NOMO-1 (cell line): Measurements from ENCODE around the gene AP2A2.
A peak's percentile ranks its signal among the peaks of the same experiment; 100 is the strongest.

Experiments used
- DNase-seq, 2 experiments: peaks; one replicate each; lab custom pipeline; 2025; ENCODE audit not compliant: unreplicated experiment in 2 of 2; lab: John Stamatoyannopoulos, UW

The AP2A2 gene

DNA sequence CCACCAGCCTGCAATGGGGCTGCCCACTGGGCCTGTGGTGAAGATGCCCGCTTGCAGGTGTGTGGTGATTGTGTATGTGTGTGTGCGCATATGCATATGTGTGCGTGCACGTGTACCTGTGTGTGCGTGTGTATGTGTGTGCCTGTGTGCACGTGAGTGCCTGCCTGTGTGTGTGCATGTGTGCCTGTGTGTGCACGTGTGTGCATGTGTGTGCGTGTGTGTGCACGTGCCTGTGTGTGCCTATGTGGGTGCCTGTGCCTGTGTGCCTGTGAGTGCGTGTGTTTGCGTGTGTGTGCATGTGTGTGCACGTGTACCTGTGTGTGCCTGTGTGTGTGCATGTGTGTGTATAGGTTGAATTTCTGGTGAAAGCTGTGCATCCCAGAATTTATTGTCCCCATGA lies 113.3 kb downstream of the AP2A2 start:
- DNase-seq = no peak

DNA sequence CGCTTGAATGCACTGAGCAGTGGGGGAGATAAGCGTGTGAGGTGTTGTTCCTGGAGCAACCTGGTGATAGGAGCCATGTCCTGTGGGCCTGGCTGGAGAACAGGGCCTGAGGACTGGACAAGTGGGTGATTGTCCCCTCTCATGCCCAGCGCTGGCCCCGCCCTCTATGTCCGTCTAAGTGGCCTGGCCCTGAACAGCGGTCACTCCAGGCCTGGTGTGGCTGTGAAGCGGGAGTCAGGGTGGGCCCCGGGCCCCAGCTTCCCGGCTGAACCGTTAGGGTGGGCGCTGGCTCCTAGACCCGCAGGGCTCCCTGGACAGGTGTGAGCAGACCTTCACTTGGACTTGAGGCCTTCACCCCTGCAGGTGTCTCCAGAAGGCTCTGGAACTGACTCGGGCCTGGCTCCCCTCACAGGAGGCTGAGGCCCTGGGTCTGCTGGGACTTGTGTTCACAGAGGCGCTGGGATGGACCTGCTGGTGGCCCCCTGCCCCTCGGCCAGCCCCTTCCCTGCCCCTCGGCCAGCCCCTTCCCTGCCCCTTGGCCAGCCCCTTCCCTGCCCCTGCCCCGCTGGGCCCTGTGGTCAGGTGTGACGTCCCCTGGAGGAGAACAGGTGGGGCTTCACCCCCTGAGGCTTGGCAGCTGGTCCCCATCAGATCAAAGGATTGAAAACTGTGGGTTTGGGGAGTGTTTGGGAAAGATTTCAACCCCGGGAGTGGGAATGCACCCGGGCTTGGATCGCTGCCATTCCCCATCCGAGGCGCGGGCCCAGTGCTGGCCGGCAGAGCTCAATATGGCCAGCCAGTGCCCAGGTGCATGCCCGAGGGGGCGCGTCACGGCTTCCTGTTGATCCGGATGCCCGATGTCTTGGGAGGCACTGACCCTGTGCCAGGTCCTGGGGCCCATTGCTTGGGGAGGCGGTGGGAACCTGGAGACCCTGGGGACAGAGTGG lies 114.1 kb downstream of the AP2A2 start:
- DNase-seq = no peak

DNA sequence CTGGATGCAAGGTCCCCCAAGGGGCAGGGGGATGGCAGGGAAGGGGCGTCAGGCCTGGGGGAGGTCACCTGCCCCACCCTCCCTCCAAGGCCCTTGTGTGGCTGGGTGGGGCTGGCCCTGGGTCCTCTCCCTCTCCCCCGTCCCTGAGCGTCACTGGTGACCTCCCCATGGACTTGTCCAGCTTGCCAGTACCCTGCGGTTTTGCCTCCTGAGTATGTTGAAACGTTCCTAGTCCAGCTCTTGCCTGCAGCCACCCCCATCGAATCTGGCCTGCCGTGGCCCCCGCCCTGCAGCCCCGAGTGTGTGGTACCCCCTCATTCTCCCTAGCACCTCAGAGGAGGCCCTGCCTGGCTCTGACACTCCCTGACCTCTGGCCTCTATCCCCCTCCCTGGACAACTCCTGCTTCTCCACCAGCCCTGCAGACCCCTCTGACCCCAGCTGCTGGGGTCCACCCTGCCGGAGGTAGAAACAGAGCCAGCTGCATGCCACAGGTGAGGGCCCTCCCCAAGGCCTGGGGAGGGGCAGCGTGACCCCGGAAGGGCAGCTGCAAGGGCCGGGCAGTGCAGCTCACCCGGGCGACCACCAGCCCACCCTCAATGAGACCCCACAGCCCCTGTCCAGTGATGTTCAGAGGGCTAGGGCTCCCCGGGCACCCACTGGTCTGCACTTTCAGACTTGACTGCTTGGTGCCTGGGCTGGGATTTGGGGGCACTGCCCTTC lies 114.9 kb downstream of the AP2A2 start:
- no peak for DNase-seq

DNA sequence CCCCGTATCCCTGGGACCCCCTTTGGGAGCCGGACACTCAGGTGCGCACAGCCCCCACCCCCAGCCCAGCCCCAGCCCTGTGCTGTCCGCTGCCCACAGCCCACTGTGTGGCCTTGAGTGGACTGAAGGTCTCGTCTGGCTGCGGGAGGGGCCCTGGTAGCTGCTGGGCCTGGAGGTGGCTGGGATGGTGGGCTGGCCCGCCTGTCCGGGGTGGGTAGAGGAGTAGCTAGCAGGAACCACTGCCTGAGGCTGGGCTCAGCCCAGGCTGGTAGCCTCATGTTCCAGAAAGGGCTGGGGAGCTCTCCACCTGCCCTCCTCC lies 115.4 kb downstream of the AP2A2 start:
- no peak for DNase-seq

DNA sequence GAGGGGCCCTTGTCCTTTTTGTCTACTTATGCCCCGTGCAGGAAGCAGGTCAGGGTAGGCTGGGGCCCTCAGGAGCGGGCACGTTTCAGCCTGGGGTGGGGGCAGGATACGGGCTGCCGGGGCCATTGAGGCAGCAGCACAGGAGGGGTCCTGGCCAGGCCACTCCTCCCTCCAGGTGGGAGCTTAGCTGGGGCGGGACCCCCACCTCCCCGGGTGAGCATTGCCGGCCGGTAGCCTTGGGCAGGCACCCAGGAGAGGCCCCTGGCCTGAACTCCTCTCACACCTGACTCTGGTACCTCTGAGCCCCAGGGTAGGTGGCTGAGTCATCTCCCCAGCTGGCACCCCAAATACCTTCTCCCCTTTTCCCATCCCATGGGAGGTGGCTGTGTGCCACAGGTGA lies 115.8 kb downstream of the AP2A2 start:
- no peak for DNase-seq

DNA sequence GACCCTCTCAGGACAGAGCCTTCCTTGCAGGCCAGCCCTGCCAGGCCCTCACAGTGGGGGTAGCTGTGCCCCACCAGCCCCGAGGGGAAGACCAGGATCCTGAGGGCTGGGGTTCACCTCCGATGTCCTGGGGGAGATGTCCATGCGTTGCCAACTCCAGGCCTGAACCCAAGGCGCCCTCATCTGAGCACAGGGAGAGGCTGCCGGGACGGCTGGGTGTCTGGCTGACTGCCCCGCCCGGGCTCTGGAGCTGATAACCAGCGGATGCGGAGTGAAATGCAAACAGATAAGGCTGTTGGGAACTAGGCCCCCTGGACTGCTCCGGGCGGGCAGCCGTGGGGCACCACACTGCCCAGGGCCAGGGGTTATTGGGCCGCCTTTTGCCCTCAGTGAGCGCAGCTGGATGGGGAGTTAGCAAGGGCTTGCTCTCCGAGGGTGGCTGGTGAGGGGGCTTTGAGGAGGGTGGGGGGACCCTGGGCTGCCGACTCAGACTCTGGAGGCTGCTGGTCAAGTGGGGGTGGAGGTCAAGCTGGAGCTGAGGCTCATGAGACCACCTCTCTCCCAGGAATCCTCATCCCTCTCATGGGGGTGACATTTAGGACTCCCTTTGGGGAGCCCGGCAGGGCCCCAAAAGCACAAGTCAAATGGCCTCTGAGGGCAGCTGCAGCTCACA lies 116.4 kb downstream of the AP2A2 start:
- DNase-seq = no peak

DNA sequence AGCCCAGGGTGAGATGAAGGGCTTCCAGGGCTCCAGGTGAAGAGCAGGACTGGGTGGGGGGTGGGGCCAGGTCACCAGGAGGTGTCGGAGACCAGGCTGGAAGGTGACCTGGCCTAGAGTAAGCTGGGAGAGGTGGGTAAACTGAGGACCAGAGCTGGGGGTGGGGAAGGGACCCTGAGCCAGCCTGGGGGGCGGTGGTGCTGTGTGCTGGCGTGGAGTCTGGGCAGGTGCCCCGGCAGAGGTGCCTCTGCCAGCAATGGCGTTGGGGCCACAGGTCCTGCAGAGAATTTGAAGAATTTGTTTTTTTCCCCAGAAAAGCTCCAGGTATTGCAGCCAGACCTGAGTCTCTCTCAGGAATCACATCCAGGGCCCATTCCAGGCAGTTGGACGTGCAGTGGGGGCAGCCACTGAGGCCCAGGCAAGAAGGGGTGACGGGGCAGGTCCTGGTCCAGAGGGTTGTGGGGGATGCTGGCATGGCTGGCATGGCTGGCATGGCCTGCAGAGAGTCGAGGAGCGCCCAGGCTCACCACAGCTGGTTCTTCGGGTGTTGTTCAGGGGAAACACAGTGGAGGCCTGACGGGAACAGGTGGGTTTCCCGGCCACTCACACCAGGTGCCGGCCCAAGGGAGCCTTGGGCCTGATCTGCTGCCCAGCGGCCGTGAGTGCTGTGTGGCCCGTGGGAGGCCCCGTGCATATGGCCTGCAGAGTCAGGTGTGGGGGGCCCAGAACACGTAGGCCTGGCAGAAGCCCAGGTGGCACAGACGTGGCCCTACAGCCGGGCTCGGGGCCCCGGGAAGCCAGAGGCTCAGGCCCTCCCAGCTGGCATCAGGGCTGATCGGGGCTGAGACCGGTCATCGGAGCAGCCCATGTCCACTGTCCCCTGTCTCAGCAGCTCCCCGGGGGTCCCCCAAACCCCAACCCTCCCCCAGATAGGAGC lies 117.2 kb downstream of the AP2A2 start:
- DNase-seq = no peak

DNA sequence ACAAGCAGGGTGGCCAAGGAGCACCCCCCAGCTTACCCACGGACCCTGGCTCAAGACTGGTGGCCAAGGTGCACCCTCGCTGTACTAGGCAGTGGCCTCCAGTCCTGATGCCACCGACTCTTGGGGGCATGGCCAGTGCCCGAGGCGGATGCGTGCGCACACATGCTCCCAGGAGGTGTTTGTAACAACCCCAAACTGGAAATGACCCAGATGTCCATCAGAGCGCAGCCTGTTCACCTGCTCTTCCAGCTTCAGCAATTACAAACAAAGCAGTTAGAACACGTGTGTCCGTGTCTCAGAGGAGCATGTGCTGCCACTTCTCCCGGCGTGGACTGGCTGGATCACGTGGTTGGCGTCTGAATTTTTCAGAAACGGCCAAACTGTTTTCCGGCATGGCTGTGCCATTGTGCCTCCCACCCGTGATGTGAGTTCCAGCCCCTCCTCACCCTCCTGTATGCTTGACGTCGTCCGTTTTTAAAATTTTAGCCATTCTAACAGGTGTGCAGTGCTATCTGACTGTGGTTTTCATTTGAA lies 118.0 kb downstream of the AP2A2 start:
- DNase-seq = no peak

DNA sequence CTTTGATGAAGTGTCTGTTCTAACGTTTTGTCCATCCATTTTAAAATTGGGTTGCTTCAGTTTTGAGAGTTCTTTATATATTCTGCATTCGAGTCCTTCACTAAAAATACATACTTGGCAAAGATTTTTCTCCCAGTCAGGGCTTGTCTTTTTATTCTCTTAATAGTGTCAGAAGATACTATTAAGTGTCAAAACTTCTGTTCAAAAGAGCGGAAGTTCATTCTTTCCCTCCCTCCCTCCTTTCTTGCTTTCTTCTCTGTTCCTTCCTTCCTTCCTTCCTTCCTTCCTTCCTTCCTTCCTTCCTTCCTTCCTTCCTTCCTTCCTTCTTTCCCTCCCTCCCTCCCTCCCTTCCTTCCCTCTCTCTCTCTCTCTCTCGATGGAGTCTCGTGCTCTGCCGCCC lies 118.5 kb downstream of the AP2A2 start:
- DNase-seq = no peak

DNA sequence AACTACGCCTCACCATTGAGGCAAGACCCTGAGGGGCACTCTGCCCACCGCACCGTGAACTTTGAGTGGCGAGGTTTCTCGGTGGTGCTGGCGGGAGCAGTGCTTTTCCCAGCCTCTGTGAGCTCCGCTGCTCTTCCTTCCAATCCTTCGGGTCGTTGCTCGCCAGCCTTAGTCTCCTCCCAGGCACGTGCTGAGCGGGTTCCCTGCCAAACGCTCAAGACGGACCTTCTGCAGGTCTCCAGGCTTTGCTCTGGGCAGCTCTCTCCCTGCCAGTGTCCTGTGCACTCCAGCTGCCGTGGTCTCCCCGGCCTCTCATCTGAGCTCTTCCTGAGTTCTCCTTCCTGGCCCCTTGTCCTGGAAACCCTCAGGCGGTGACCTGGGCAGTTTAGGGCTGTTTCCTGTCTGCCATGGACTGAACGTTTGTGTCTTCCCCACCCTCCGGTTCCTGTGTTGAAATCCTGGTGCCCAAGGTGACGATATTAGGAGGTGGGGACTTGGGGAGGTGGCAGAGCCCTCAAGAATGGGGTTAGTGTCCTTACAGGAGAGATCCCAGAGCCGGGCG lies 122.0 kb downstream of the AP2A2 start:
- DNase-seq = no peak

DNA sequence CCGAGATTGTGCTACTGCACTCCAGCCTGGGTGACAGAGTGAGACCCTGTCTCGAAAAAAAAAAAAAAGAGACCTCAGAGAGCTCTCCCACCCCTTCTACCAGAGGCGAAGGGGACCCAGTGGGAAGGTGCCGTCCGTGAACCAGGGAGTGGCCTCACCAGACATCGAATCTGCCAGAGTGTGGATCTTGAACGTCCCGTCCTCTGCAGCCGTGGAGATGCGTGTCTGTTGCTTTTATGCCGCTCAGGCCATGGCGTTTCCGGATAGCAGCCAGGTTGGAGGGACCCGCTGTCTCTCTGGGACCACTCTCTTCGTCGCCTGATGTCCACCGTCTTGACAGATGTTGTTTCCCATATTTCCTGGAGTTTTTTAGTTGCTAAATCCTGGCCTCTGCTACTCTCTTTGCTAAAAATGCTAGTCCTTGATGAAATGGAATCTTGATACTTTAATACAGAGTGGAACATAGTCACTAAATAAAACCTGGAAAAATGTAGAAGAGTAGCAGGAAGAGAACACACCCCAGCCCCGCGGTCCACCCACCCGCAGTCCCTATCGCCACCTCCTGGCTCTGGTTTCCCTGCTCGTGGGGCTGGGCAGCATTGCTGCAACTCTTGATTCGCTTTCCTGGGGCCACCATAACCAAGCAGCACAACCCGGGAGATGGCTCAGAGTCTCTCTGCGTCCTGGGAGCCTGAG lies 122.9 kb downstream of the AP2A2 start:
- no peak for DNase-seq

DNA sequence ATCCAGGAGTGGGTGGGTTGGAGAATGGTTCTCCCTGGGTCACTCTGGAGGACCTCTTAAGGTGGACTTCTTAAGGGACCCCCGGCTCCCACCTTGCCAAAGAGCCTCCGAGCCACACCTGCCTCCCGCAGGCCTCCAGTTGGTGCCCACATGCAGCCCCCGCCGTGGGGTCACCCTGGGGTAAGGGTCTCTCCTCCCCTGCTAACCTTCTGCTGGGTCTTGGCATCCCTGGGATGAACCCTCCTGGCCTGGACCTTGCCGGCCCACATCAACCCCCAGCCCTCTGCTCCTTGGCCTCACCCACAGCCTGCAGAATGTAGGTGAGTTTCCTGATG lies 123.4 kb downstream of the AP2A2 start:
- DNase-seq = no peak

DNA sequence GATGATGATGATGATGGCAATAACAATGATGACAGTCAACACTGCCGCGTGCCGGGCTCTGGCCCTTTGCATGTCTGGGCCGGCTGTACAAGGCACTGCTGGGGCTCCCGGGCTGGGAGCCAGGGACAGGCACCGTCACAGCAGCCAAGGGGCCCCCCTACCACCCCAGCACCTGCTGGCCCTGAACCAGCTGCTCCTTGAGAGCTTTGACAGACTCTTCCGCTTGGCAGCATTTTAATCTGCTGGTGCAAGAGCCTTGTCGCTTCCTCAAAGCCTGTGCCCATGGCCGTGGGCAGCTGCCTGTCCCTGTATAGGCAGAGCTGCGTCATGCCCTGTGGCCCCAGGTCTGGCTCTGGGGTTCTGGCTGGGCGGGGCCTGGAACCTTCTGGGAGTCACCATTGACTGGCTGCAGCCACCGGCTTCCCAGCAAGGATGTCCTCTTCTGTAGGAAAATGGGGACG lies 123.8 kb downstream of the AP2A2 start:
- DNase-seq = no peak

DNA sequence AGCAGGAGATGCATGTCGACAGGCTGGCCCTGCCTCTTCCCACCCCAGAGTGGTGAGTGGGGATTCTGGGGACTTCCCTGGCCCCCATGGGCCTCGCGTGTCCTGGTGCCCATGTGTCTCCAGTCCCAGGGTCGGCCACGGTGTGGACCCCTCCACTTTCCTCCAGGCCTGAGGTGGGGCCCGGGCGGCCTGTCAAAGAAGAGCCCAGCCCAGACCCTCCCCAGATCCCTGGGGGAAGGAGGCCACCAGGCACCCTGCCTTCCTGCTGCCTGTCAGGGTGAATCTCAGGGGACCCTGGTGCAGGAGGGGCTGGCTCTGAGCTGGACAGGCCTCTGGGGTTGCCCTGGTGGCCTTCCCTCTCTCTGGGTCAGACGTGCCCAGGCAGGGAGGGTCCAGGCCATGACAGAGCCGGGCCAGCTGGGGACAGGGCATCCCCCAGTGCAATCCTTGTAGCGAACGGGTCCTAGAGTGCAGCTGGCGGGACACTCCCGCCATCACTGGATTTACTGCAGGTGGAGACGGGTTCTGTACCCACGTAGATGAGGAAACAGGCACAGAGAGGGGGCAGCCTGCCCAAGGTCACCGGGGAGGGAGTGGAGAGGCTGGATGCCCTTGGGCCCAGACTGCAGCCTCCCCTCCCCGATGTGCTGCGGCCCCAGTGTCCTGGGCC lies 124.4 kb downstream of the AP2A2 start:
- DNase-seq = no peak

DNA sequence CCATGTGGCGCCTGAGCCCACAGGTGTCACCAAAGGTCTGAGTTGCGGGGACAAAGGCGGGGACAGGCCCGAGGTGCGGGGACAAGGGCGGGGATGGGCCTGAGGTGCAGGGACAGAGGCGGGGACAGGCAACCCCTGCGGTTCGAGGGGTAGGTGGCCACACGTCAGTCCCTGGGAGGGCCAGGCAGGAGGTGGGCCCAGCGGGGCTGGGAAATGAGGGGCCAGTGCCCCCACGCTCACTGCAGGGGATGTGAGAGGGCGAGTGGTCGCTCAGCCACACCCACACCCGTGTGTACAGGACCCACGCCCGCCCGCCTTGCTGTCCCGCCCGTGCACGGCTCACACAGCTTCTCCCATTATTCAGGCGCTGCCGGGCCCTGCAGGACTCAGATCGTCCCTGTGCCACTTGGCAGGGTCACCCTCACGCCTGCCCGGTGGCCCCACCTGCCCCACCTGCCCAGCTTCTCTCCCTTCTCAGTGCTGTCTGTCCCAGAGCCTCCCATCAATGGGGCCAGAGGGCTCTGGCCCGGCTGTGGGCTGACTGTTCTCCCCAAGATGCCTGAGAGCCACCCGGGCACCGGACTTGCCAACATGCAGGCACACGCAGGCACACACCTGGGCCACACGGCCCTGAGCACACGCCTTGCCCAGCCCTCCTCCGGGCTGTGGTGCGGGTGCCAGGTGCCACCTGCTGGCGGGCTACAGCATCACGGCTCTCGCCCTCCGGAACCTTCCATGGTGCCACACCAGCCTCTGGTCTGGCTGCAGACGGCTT lies 125.1 kb downstream of the AP2A2 start:
- DNase-seq = peak; percentile 38 to 71

DNA sequence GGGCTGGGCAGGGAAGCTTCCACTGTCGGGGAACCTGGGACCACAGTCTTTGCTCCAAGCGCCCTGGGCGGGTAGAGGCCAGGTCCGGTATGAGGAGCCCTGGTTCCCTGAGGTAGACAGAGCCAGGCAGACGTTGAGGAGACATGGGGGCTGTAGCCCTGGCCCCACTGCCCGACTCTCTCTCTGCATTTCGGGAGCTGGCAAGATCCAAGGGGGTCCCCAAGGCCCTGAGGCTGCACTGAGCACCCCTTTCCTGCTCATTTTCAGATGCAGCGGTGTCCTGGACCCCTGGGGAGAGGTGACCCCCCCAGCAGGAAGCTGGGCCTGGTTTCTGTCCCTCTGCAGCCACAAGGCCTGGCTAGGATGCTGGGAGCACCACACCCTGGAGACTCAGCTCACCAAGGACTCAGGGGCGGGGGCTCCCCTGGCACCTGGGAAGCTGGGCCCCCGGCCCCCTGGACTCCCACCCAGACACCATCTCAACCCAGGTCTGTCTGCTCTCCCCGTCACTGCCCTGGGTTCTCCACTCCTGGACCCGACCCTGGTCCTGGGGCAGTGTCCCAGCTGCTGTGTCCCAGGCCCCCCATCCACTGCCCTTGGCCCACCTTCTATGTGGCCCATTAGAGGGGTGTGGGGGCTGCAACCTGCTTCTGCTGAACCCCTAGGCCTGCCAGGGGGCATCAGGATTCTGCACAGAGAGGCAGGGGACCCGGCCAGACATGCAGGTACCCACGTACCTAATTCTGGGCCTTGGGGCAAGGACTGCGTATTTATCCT lies 125.9 kb downstream of the AP2A2 start:
- no peak for DNase-seq
